ENCODE measurements around the gene MAPK13. TPM values are rescaled to one million over a fixed set of nuclear protein-coding genes. Genes with fewer than 3 reads are reported as not detected.

MAPK13 gene
- total RNA-seq, 2 experiments from 2014 or later: 29.3 to 29.9 TPM

- Mint-ChIP-seq H3K4me3 (peak overlapping the region; percentile 79), H3K36me3 (ENCODE audit: low read depth) (peaks cover 23% of the 10 kb centered on the region), H3K4me1 (peaks cover 49% of the 10 kb centered on the region), H3K27me3 (no peaks in the 10 kb centered on the region), H3K9me3 (no peaks in the 10 kb centered on the region), H3K27ac (peak overlapping the region; percentile 94)
- ChIA-PET CTCF (interaction anchor here (0.5 to 2.0 kb wide), 14 partner anchors 7 to 1243 kb away, joined by 3 to 7 read pairs (median 4); partner anchors contain the start of genes ANKS1A and MAPK14), POLR2A (interaction anchor here (0.6 kb wide), 1 partner anchor 450 kb away, joined by 4 read pairs; no protein-coding TSS in a partner anchor)
- DNase-seq: no peak
These were observed 2.1 kb downstream of the MAPK13 start for GRCh38 chr6:36132246-36132895.

- Mint-ChIP-seq H3K4me1 (peaks cover 43% of the 10 kb centered on the region), H3K27me3 (no peaks in the 10 kb centered on the region), H3K36me3 (ENCODE audit: low read depth) (peaks cover 23% of the 10 kb centered on the region), H3K4me3 (no peak overlapping the region), H3K9me3 (no peaks in the 10 kb centered on the region), H3K27ac (peak overlapping the region; percentile 94)
- no peak for DNase-seq
- ChIA-PET CTCF (interaction anchor here (1.2 to 3.3 kb wide), 3 partner anchors 9 to 81 kb away, joined by 3 to 13 read pairs (median 3); no protein-coding TSS in a partner anchor), POLR2A (no interaction called here)
These were observed 2.8 kb downstream of the MAPK13 start for GRCh38 chr6:36133148-36133547.

- Mint-ChIP-seq H3K9me3 (no peaks in the 10 kb centered on the region), H3K36me3 (ENCODE audit: low read depth) (peaks cover 23% of the 10 kb centered on the region), H3K4me1 (peaks cover 37% of the 10 kb centered on the region), H3K27me3 (no peaks in the 10 kb centered on the region), H3K4me3 (no peak overlapping the region), H3K27ac (peak overlapping the region; percentile 16)
- POLR2A ChIA-PET: interaction anchor here (0.6 kb wide), 2 partner anchors 58 to 70 kb away, joined by 3 to 11 read pairs; no protein-coding TSS in a partner anchor
- DNase-seq: no peak
- CTCF ChIA-PET: interaction anchor here (0.6 to 3.3 kb wide), 6 partner anchors 9 to 412 kb away, joined by 3 to 13 read pairs (median 3); no protein-coding TSS in a partner anchor
These were observed 3.6 kb downstream of the MAPK13 start for GRCh38 chr6:36133912-36134311.

- Mint-ChIP-seq H3K27me3 (no peaks in the 10 kb centered on the region), H3K4me3 (no peak overlapping the region), H3K9me3 (no peaks in the 10 kb centered on the region), H3K27ac (no peak overlapping the region), H3K36me3 (ENCODE audit: low read depth) (peaks cover 26% of the 10 kb centered on the region), H3K4me1 (peaks cover 39% of the 10 kb centered on the region)
- no peak for DNase-seq
- POLR2A ChIA-PET: no interaction called here
- CTCF ChIA-PET: interaction anchor here (3.3 kb wide), 1 partner anchor 11 kb away, joined by 13 read pairs; no protein-coding TSS in a partner anchor
These were observed 4.9 kb downstream of the MAPK13 start for GRCh38 chr6:36135053-36135731.

GRCh38 chr6:36136034-36136433 lies 5.7 kb downstream of the MAPK13 start:
- Mint-ChIP-seq H3K36me3 (ENCODE audit: low read depth) (peaks cover 24% of the 10 kb centered on the region), H3K27ac (no peak overlapping the region), H3K4me1 (peaks cover 44% of the 10 kb centered on the region), H3K9me3 (no peaks in the 10 kb centered on the region), H3K27me3 (no peaks in the 10 kb centered on the region), H3K4me3 (no peak overlapping the region)
- CTCF ChIA-PET: interaction anchor here (3.3 kb wide), 1 partner anchor 12 kb away, joined by 13 read pairs; no protein-coding TSS in a partner anchor
- POLR2A ChIA-PET: no interaction called here
- DNase-seq: no peak

GRCh38 chr6:36136551-36136950 lies 6.2 kb downstream of the MAPK13 start:
- DNase-seq: no peak
- Mint-ChIP-seq H3K4me3 (no peak overlapping the region), H3K9me3 (no peaks in the 10 kb centered on the region), H3K36me3 (ENCODE audit: low read depth) (peaks cover 25% of the 10 kb centered on the region), H3K4me1 (peaks cover 45% of the 10 kb centered on the region), H3K27me3 (no peaks in the 10 kb centered on the region), H3K27ac (no peak overlapping the region)
- POLR2A ChIA-PET: no interaction called here
- CTCF ChIA-PET: no interaction called here

- no peak for DNase-seq
- Mint-ChIP-seq H3K36me3 (ENCODE audit: low read depth) (peaks cover 26% of the 10 kb centered on the region), H3K9me3 (no peaks in the 10 kb centered on the region), H3K4me1 (peaks cover 33% of the 10 kb centered on the region), H3K27me3 (no peaks in the 10 kb centered on the region), H3K27ac (no peak overlapping the region), H3K4me3 (no peak overlapping the region)
- ChIA-PET POLR2A (no interaction called here), CTCF (interaction anchor here (0.9 to 1.9 kb wide), 3 partner anchors 7 to 20 kb away, joined by 4 to 7 read pairs (median 5); no protein-coding TSS in a partner anchor)
These were observed 8.4 kb downstream of the MAPK13 start for GRCh38 chr6:36138667-36139066.

- Mint-ChIP-seq H3K27ac (no peak overlapping the region), H3K36me3 (ENCODE audit: low read depth) (peaks cover 22% of the 10 kb centered on the region), H3K9me3 (no peaks in the 10 kb centered on the region), H3K27me3 (no peaks in the 10 kb centered on the region), H3K4me3 (no peak overlapping the region), H3K4me1 (peaks cover 30% of the 10 kb centered on the region)
- CTCF ChIA-PET: interaction anchor here (0.6 to 1.9 kb wide), 5 partner anchors 8 to 208 kb away, joined by 3 to 7 read pairs (median 4); no protein-coding TSS in a partner anchor
- no peak for DNase-seq
- POLR2A ChIA-PET: no interaction called here
These were observed 9.1 kb downstream of the MAPK13 start for GRCh38 chr6:36139431-36139830.

- peaks cover 30% of the 10 kb centered on the region for H3K4me1 Mint-ChIP-seq
- no peaks in the 10 kb centered on the region for H3K27me3 Mint-ChIP-seq
- POLR2A ChIA-PET: no interaction called here
- no peak for DNase-seq
- H3K36me3 Mint-ChIP-seq (ENCODE audit: low read depth): peaks cover 22% of the 10 kb centered on the region
- CTCF ChIA-PET: interaction anchor here (0.6 to 1.9 kb wide), 4 partner anchors 9 to 208 kb away, joined by 3 to 7 read pairs (median 4); no protein-coding TSS in a partner anchor
- H3K9me3 Mint-ChIP-seq: no peaks in the 10 kb centered on the region
- H3K27ac Mint-ChIP-seq: peak overlapping the region; percentile 22
- H3K4me3 Mint-ChIP-seq: no peak overlapping the region
These were observed 9.8 kb downstream of the MAPK13 start for GRCh38 chr6:36139991-36140710.

- no peaks in the 10 kb centered on the region for H3K27me3 Mint-ChIP-seq
- H3K27ac Mint-ChIP-seq: no peak overlapping the region
- ChIA-PET CTCF (interaction anchor here (1.1 to 1.3 kb wide), 2 partner anchors 9 to 23 kb away, joined by 3 to 5 read pairs; no protein-coding TSS in a partner anchor), POLR2A (no interaction called here)
- no peaks in the 10 kb centered on the region for H3K9me3 Mint-ChIP-seq
- peaks cover 17% of the 10 kb centered on the region for H3K36me3 Mint-ChIP-seq (ENCODE audit: low read depth)
- DNase-seq: no peak
- H3K4me1 Mint-ChIP-seq: peaks cover 30% of the 10 kb centered on the region
- no peak overlapping the region for H3K4me3 Mint-ChIP-seq
These were observed 10.8 kb downstream of the MAPK13 start for GRCh38 chr6:36141091-36141490.

GRCh38 chr6:36141961-36142360 lies 11.6 kb downstream of the MAPK13 start:
- H3K36me3 Mint-ChIP-seq (ENCODE audit: low read depth): peaks cover 13% of the 10 kb centered on the region
- DNase-seq: no peak
- no peak overlapping the region for H3K4me3 Mint-ChIP-seq
- H3K4me1 Mint-ChIP-seq: peaks cover 33% of the 10 kb centered on the region
- no peaks in the 10 kb centered on the region for H3K27me3 Mint-ChIP-seq
- POLR2A ChIA-PET: no interaction called here
- H3K27ac Mint-ChIP-seq: peak overlapping the region; percentile 50
- CTCF ChIA-PET: interaction anchor here (0.9 to 1.3 kb wide), 3 partner anchors 8 to 22 kb away, joined by 3 to 5 read pairs (median 3); no protein-coding TSS in a partner anchor
- H3K9me3 Mint-ChIP-seq: no peaks in the 10 kb centered on the region

GRCh38 chr6:36142971-36143838 lies 12.9 kb downstream of the MAPK13 start:
- ChIA-PET POLR2A (no interaction called here), CTCF (interaction anchor here (0.5 to 1.2 kb wide), 5 partner anchors 11 to 219 kb away, joined by 3 to 4 read pairs (median 3); no protein-coding TSS in a partner anchor)
- H3K9me3 Mint-ChIP-seq: peaks cover 2% of the 10 kb centered on the region
- no peaks in the 10 kb centered on the region for H3K27me3 Mint-ChIP-seq
- H3K27ac Mint-ChIP-seq: no peak overlapping the region
- no peak for DNase-seq
- peaks cover 40% of the 10 kb centered on the region for H3K4me1 Mint-ChIP-seq
- H3K36me3 Mint-ChIP-seq (ENCODE audit: low read depth): peaks cover 14% of the 10 kb centered on the region
- no peak overlapping the region for H3K4me3 Mint-ChIP-seq

Data from activated CD4-positive, alpha-beta T cell treated with anti-CD3 and anti-CD28 coated beads, Interleukin-2, amount 10 ng/mL, durations not matched to agents 7 days and 5 days (primary cell).